ENCODE data around the gene GYPC.

DNA sequence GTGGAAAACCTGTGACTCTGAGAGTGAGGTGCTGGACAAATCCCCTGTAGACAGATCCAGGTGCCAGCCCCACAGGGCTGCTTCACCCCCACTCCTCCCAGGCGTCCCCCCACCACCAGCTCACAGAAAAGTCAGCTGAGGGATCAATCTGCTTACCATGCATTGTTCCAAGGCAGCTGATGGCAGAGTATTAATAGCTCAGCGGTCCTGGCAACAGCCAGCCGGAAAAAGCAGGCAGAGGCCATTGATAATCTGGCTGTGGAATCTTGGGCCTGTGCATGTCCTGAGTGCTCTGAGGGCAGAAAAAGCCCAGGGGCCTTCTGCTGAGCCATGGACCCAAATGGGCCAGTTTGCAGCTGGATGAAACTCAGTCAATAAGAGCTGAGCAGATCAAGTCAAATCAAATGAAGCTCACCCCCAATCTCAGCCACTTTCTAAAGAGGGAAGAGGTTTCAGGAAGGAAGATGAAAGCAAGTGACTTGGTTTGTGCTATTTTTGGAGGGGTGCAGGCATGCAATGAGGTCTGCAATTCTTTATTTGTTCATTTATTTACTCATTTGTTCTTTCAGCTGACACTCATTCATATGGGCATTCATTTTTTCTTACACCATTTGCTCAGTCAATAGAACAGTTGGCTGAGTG, 63.4 kb downstream of the GYPC start:
- TF ChIP-seq POLR2AphosphoS5 (IDR thresholded peaks at IDR 0.05; ENCODE audit: borderline replicate concordance, low read depth, low read length) (no peak), EZH2 (IDR thresholded peaks at IDR 0.05) (no peak), FOXP2 (optimal IDR thresholded peaks at IDR 0.05; ENCODE audit: control extremely low read depth, extremely low read length, insufficient read depth) (no peak)
